Activated CD4-positive, alpha-beta T cell treated with anti-CD3 and anti-CD28 coated beads, Interleukin-2, amount 50 U/mL, for 4 hours (primary cell): Measurements from ENCODE around the gene BCAR3.

ENCODE experiments used
- DNase-seq, 2 experiments: peaks; one replicate each; pipeline ENCODE4 v3.0.0-alpha.2; 2020

The BCAR3 gene

GRCh38 chr1:93614541-93614940 lies 67.1 kb downstream of the BCAR3 start:
- DNase-seq, result no peak

GRCh38 chr1:93613898-93614297 lies 67.7 kb downstream of the BCAR3 start:
- DNase-seq, result no peak

DNA sequence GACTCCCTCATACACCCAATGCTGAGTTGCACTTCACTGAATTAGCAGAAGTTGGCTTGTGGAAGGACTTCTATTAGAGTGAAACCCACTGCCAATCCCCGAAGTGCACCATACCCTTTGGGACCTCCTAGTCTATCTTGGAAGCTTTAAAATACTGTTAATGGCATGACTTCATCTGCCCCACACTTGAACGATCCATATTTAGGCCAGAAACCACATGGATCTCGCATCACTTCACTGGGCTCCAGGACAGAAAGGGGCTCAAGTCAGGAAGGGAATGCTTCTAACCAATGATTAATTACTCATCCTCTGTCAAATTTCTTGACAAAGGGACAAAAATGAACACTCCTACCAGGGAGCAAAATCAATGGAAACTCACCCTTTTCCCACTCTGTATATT lies 69.1 kb downstream of the BCAR3 start:
- no peak for DNase-seq

DNA sequence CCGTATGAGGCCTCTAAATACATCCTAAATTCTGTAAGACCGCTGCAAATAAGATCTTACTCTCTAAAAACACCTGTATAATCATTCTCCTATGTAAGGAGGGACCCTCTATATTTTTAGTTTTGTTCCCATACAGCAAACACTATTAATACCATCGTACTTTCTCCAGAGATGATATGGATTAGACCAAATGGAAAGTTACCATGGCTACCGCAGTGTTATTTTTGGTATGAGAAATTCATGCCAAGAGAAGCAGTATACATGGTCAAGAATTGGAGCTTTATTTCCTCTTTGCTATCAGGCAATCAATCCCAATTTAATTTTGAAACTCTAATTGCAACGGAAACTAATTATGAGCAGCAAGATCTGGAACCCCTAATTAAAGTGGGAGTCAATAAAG lies 70.0 kb downstream of the BCAR3 start:
- DNase-seq, result no peak

- DNase-seq, result no peak
These were observed 72.1 kb downstream of the BCAR3 start for GRCh38 chr1:93609536-93609935.

- DNase-seq, result no peak
These were observed 73.2 kb downstream of the BCAR3 start for GRCh38 chr1:93608187-93609109.

DNA sequence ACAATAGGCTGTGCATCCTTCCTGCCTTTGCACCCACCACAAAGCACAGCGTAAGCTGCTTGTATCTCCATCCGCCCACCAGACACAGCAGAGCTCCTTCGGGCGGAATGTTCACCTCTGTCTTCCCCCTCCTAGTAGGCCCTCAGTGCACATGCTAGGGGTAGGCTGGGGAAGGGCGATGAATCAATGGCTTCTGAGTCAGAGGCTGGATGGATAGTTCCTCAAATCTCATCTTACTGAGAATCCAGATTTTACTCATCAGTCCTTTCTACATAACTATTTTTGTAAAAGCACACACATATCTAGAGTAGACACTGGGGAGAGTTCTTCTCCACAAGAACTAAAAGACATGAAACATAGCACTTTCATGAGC lies 73.8 kb downstream of the BCAR3 start:
- no peak for DNase-seq

GRCh38 chr1:93605812-93606512 lies 75.7 kb downstream of the BCAR3 start:
- no peak for DNase-seq

DNA sequence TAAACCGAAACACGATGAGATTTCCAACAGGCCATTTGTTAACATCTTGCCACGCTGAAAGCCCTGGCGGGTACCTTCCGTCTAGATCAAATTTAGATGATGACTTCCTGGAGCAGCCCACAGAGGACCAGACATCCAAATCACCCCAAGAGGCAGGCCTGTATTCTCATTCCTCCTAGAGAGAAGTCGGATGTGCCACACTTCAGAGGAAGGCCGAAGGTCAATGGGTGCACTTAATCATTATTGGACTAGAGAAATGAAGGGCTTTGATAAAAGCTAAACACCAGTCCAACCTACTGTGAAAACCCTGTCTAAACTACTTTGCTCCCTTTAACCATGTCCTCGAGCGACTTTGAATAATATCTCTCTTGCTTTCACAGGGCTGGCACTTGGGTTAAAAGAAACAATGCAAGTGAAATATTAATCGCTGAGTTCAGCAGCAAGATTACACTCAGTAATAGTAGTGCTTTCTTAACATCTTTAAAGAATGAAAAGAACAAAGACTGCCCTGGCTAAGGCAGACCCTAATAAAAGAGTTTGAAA lies 76.5 kb downstream of the BCAR3 start:
- no peak for DNase-seq

- DNase-seq, result no peak
These were observed 77.2 kb downstream of the BCAR3 start for GRCh38 chr1:93604411-93604810.

GRCh38 chr1:93603601-93604000 lies 78.0 kb downstream of the BCAR3 start:
- DNase-seq, result no peak

DNA sequence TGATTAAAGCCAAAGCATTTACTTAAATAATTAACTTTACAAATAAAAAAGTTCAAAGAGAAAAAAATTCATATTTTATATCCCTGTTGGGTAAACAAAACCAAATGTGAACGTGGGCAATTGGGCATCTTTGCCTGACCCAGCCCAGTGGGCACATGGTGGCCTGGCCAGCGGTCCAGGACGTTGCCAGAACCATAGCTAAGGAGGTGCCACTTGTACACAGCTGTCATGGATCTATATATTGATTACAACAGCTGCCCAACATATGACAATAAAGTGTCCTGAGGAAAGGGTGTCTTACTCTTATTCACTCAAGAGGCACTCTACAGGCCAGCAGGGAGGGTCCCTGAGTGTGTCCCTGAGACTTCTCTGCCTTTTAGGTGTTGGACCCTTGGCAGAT lies 78.5 kb downstream of the BCAR3 start:
- no peak for DNase-seq

GRCh38 chr1:93602101-93602500 lies 79.5 kb downstream of the BCAR3 start:
- DNase-seq, result no peak

DNA sequence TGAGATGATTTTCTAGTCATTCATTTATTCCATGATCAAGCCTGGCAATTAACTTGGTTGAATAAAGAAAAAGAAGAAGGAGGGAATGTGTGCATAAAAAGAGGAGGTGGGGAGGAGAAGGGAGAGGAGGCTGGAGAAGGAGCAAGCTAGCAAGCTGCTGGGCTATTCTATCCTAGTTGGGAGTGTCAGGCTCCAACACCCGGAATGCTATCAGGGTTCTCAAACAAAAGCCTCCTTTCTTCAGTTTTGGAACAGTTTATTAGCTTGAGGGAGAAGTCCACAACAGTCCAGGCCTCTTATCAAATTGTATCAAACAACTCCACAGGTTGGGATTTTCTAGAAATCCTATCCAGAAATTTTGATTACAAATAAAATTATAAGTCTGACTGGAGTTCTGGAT lies 80.0 kb downstream of the BCAR3 start:
- DNase-seq, result no peak

DNA sequence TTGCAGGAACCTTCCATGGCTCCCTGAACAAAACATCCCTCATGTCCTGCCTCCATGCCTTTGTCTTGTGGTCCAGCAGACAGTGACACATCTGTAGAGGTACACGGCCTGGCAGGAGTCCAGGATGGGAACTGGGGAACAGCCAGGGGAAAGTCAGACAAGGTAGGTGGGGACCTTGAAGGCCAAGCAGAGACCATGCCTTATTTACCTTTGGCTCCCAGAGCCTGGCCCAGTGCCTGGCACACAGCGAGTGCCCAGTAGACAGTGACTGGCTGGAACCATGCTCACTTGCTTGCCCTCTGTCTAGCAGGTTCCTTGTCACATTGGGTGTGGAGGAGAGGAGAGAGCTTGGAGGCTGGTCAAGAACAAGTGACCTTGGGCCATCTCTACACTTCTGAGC lies 81.0 kb downstream of the BCAR3 start:
- DNase-seq, result no peak

- no peak for DNase-seq
These were observed 82.2 kb downstream of the BCAR3 start for GRCh38 chr1:93599479-93599878.

GRCh38 chr1:93598861-93599439 lies 82.7 kb downstream of the BCAR3 start:
- no peak for DNase-seq

GRCh38 chr1:93598396-93598795 lies 83.2 kb downstream of the BCAR3 start:
- DNase-seq, result no peak

DNA sequence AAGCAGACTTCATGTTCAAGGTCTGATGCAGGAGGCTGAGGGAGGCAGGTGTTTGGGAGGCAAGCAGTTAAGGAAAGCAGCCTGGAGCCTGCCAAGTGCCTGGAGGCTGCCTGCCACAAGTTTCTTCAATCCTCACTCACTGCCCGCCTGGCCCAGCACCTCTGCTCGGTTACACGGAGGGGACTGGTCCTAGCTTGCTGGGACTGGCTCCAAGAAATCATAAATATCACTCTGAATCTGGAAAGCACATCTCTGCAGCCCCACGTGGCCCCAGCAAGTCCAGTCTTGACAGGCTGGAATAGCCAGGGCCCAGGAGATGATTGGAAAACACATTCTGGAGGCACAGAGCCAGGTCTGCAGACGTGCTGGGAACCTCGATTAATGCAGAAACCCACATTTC lies 83.9 kb downstream of the BCAR3 start:
- DNase-seq, result no peak

DNA sequence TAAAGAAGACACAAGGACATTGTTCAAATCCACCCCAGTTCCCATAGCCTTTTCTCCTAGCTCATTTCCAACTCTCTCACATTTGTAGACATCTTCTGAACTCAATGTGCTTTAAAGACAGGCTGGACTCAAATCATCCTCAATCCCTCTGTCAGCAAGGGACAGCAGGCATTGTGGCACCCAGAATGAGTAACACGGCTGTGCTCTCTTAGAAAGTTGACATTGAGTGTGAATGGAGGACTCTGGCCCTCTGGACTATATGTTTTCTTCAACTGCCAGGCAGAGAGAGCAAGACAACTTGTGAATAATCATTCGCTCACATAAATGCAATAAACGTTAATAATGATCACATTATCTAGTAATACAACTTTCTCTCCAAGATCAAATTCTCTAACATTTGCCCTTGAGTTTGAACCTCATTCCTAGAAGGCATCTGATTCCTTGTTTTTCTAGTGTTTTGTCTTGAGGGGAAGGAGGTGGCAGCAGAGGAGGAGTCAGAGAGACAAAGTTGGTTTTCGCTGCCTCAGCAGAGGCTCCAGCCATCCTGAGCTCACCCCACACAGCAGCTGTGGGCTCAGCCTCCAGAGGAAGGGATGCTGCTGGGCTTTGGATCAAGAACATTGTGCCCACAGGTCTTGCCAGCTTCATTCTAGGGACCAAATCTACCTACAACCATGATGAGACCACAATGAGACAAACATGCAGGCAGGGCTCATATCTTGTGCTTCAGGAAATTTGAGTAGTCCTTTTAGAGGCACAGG lies 85.1 kb downstream of the BCAR3 start:
- no peak for DNase-seq

DNA sequence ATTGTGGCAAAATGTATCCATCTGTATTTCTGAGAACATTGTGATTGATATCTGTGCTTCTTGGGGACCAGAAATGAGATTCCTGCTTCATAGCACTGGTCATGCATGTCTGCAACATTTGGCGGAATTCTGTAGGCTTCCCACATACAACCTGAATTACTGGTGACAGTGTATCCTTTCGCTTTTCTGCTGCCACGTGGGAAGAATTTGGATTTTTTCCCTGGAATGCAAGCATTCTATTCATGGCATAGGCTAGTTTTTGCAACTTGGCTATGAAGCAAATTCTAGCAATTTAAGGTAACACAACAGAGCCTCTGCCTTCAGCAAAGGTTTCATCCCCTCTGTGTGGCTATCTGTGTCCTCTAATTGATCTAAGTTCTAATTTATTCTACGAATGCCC lies 85.9 kb downstream of the BCAR3 start:
- no peak for DNase-seq

DNA sequence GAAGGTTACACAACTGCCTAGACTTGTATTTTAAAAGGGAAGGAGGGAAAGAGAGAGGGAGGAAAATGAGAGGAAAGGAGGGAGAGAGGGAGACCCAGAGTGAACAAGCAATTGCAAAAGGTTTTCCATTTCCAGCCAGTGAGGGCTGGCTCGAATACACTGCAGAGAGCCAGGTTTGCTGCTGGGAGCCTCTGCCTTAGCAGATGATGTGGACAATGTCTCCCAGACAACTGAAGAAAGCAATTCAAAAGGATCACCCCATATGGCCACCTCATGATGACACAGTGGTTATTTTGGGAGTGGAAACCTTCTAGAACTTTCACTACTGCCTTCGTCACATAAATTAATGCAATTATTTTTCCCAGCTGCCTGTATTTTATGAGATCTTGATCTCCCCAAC lies 86.4 kb downstream of the BCAR3 start:
- no peak for DNase-seq

- DNase-seq, result no peak
These were observed 87.1 kb downstream of the BCAR3 start for GRCh38 chr1:93594603-93594880.
